ENCODE measurements around the gene FADS6.
A peak's percentile ranks its signal among the peaks of the same experiment; 100 is the strongest.

Gene FADS6

GRCh38 chr17:74877592-74878548, 15.6 kb downstream of the FADS6 start:
- no peak for TF ChIP-seq CTCF (IDR thresholded peaks at IDR 0.05; ENCODE audit: low read length, missing control alignments)
- H3K4me3 ChIP-seq (replicated peaks; ENCODE audit: low read depth, low read length): no peak overlapping the region
- peak; percentile 51 for DNase-seq (ENCODE audit: low read depth)

GRCh38 chr17:74875977-74876593, 17.3 kb downstream of the FADS6 start:
- TF ChIP-seq CTCF (IDR thresholded peaks at IDR 0.05; ENCODE audit: low read length, missing control alignments): no peak
- no peak overlapping the region for H3K4me3 ChIP-seq (replicated peaks; ENCODE audit: low read depth, low read length)

DNA sequence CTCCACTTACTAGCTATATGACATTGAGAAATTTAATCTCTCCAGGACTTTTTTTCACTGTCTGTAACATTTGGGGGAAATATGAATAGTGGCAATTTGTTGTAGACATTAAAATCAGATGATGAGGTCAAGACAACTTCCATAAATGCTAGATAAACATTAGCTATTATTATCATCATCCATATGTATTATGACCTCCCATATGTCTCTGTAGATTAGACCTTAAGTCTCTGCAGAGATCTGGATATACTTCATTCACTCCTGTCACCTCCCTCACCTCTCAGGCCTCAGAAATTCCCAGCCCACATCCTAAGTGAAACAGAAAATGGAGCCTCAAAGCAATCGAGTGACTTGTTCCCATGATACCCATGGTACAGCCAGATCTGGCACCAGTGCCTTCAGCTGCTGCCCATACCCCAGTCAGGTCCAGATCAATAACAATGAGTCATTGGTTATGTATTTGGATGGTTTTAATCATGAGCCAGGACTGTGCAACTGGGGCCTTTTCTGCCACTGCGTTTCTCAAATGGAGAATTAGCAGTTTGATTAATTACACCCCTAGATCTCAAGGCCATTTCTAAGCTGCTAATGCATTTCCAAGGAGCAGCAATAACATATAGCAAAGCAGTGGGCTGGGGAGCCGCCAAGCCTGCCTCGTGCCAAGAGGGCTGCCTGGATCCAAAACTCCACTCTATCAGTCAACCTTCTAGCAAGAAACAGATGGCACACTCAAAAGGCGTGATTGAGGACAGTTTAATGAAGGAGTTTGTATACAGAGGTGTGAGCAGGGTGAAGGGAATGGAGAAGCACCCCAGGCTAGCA, 18.1 kb downstream of the FADS6 start:
- H3K4me3 ChIP-seq (replicated peaks; ENCODE audit: low read depth, low read length): no peak overlapping the region
- TF ChIP-seq CTCF (IDR thresholded peaks at IDR 0.05; ENCODE audit: low read length, missing control alignments): no peak
- no peak for DNase-seq (ENCODE audit: low read depth)

More at GRCh38 chr17:74875977-74876593, 17.3 kb downstream of the FADS6 start:
- no peak for DNase-seq (ENCODE audit: low read depth)

DNA sequence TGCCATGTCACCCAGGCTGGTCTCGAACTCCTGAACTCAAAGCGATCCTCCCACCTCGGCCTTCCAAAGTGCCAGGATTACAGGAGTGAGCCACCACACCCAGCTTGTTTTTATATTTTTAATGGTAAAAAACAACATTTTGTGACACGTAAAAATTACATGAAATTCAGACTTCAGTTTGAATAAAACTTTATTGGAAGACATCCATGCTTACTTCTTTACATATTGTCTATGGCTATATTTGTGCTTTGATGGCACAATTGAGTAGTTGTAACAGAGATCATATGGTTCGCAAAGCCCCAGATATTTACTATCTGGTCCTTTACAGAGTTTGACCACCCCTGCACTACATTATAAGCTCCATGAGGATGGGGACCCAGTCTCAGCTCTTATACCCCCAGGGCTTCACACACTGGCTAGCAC, 18.8 kb downstream of the FADS6 start:
- TF ChIP-seq CTCF (IDR thresholded peaks at IDR 0.05; ENCODE audit: low read length, missing control alignments): no peak
- H3K4me3 ChIP-seq (replicated peaks; ENCODE audit: low read depth, low read length): no peak overlapping the region
- DNase-seq (ENCODE audit: low read depth): no peak

GRCh38 chr17:74873874-74874614, 19.4 kb downstream of the FADS6 start:
- peak overlapping the region; percentile 82 for H3K4me3 ChIP-seq (replicated peaks; ENCODE audit: low read depth, low read length)
- peak; percentile 10 for DNase-seq (ENCODE audit: low read depth)
- TF ChIP-seq CTCF (IDR thresholded peaks at IDR 0.05; ENCODE audit: low read length, missing control alignments): no peak

Data from fibroblast of pulmonary artery (primary cell).